Upper lobe of right lung (tissue), 1 donor: ENCODE results near the gene CIZ1. TPM values are rescaled to one million over a fixed set of nuclear protein-coding genes. Genes with fewer than 3 reads are reported as not detected.
A peak's percentile ranks its signal among the peaks of the same experiment; 100 is the strongest.

Experiments used
- ATAC-seq: fragments of 200-7000 bp; cut with Tn5 transposase; one replicate; pipeline ENCODE4 v1.9.1; 2020; ENCODE audit warnings: mild to moderate bottlenecking, moderate library complexity
- DNase-seq: peaks from one replicate; pipeline ENCODE4 v3.0.0-alpha.2; 2020
- H3K27ac ChIP-seq: fragments of 200-600 bp; one replicate; pipeline ENCODE4 v1.8.0; 2022
- H3K27me3 ChIP-seq: fragments of 200-600 bp; one replicate; pipeline ENCODE4 v1.8.0; 2022; ENCODE audit warnings: mild to moderate bottlenecking
- H3K36me3 ChIP-seq: fragments of 200-600 bp; one replicate; pipeline ENCODE4 v1.8.0; 2022
- H3K4me1 ChIP-seq: fragments of 200-600 bp; one replicate; pipeline ENCODE4 v1.8.0; 2022
- H3K4me3 ChIP-seq: fragments of 200-600 bp; one replicate; pipeline ENCODE4 v1.8.0; 2022; ENCODE audit warnings: mild to moderate bottlenecking
- H3K9me3 ChIP-seq: fragments of 200-600 bp; one replicate; pipeline ENCODE4 v1.8.0; 2022
- intact Hi-C: fragments of 100-400 bp; cut with DNase I; formaldehyde crosslinking; loops from one replicate; pipeline ENCODE4 v1.11.0; 2022
- total RNA-seq: library from RNA; stranded (reverse); fragmentation: NEBNext Ultra II Directional; extraction: Animal tissue kit (Norgen Biotek cat#: 25700); gene quantifications from one replicate; pipeline ENCODE4 v1.2.1, GENCODE V29; 2021
- TF ChIP-seq, protein P1 (sequence below): fragments of 200-600 bp; IDR thresholded peaks from one replicate; pipeline ENCODE4 v1.8.0; 2022; ENCODE audit warnings: antibody characterized with exemption
- donor health status: DM: no; HTN: yes; CAD: no; lungs with severe emphysema.

The CIZ1 gene
- total RNA-seq, 1 donor from 2014 or later = 107 TPM

DNA sequence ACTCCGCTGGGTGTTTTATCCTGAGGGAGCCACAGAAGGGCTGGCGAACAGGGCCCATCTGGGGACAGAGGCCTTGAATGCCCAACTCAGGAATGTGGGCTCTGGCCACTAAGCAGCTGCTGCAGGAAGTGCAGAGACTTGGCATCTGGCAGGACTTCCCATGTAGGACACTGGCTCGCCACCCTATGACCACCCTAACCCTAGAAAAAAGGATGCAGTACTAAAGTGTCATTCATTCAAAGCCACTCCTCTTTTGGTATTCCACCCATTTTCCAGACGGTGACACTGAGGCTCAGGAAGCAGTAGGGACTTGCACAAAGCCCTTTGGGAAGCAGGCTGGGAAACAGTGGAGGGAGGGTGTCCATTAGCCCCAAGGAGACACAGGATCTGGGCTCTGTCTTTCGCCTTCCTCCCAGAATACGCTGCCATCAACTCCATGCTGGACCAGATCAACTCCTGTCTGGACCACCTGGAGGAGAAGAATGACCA lies 28.3 kb downstream of the CIZ1 start:
- no peaks in the 10 kb centered on the region for H3K9me3 ChIP-seq
- DNase-seq (no peak), ATAC-seq (no peak)
- TF ChIP-seq, protein P1, sequence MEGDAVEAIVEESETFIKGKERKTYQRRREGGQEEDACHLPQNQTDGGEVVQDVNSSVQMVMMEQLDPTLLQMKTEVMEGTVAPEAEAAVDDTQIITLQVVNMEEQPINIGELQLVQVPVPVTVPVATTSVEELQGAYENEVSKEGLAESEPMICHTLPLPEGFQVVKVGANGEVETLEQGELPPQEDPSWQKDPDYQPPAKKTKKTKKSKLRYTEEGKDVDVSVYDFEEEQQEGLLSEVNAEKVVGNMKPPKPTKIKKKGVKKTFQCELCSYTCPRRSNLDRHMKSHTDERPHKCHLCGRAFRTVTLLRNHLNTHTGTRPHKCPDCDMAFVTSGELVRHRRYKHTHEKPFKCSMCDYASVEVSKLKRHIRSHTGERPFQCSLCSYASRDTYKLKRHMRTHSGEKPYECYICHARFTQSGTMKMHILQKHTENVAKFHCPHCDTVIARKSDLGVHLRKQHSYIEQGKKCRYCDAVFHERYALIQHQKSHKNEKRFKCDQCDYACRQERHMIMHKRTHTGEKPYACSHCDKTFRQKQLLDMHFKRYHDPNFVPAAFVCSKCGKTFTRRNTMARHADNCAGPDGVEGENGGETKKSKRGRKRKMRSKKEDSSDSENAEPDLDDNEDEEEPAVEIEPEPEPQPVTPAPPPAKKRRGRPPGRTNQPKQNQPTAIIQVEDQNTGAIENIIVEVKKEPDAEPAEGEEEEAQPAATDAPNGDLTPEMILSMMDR = no peak
- H3K27ac ChIP-seq = no peak overlapping the region
- intact Hi-C loops = no loop called here
- H3K27me3 ChIP-seq = no peaks in the 10 kb centered on the region
- peaks cover 38% of the 10 kb centered on the region for H3K36me3 ChIP-seq
- no peak overlapping the region for H3K4me3 ChIP-seq
- H3K4me1 ChIP-seq = no peaks in the 10 kb centered on the region

DNA sequence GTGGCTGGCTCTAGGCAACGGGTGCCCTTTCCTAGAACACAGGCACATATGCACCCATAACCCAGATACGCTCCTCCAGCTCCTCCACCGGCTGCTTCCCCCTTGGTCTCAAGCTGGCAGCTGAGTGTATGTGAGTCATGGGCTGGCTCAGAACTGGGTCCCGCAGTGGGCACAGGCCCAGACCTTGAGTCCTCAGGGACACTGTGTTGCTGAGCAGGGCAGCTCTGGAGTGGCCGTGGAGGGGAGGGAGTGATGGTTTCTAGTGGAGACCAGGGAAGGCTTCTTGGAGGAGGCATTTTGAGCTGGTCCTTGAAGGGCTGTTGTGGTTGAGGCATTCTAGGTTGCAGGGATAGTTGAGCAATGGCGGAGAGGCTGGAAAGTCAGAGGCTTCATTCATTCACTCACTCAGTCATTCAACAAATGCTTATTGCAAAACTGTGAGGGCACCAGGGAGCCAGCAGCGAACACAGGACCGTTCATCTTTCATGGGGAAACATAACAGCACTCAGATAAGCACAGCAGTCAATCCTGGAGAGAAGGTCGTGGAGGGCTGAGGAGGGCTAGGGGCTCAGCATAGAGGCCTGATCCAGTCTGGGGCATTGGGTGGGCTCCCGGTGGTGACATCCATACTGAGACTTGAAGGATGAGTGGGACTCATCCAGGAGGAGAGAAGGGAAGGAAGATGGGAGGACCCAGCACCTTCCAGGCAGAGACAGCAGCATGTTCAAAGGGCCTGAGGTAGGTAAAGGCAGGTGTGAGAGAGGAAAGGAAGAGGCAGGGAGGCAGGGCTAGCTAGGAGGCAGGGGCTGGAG lies 29.0 kb downstream of the CIZ1 start:
- ATAC-seq = no peak
- H3K36me3 ChIP-seq = peaks cover 32% of the 10 kb centered on the region

DNA sequence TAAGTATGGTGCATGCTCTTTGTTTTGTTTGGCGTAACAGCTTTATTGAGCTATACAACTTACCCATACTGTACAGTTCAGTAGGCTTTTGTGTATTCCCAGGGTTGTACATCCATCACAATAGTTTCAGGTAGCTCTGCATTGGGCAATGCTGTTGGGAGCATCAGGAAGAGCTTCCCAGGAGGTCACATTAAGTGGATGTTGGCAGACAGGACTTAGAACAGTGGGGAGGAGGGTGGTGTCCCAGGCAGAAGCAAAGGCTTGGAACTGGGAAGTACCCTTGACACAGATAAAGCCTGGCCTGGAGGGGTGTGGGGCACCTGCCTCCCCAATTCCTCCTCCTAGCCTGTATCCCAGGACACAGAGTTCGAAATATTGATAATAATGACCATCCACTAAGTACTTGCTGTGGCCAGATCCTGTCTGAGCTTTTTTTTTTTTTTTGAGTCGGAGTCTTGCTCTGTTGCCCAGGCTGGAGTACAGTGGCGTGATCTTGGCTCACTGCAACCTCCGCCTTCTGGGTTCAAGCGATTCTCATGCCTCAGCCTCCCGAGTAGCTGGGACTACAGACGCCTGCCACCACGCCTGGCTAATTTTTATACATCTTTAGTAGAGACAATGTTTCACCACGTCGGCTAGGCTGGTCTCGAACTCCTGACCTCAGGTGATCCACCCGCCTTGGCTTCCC lies 30.0 kb downstream of the CIZ1 start:
- Histone ChIP-seq H3K4me1 (no peaks in the 10 kb centered on the region), H3K27ac (no peak overlapping the region), H3K36me3 (peaks cover 21% of the 10 kb centered on the region), H3K27me3 (no peaks in the 10 kb centered on the region), H3K4me3 (no peak overlapping the region), H3K9me3 (no peaks in the 10 kb centered on the region)
- ATAC-seq = no peak
- DNase-seq = no peak
- TF ChIP-seq, protein P1 = no peak
- intact Hi-C loops = no loop called here

More for the DNA sequence above, 29.0 kb downstream of the CIZ1 start:
- Histone ChIP-seq H3K27ac (no peak overlapping the region), H3K27me3 (no peaks in the 10 kb centered on the region), H3K4me3 (no peak overlapping the region), H3K9me3 (no peaks in the 10 kb centered on the region), H3K4me1 (no peaks in the 10 kb centered on the region)
- TF ChIP-seq, protein P1 = no peak
- DNase-seq = no peak
- intact Hi-C loops = no loop called here

DNA sequence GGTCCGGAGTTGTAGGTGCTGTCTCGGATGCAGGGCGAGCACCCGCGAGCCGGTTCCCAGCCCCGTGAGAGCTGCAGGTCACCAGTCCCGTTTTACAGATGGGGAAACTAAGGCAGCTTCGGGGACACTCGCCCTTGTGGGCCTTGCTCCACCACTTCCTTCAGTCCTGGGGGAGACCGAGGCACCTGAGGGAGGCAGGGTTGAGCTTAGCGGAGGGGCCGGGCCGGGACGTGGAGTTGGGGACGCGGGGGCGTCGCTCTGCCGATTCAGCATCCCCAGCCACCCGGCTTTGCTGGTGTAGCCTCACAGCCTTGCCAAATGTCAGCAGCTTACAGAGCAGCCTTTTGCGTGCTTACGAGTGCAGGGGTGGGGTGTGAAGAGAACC lies 30.8 kb downstream of the CIZ1 start:
- intact Hi-C loops = no loop called here
- TF ChIP-seq, protein P1 = no peak
- H3K4me3 ChIP-seq = peak overlapping the region; percentile 63
- H3K36me3 ChIP-seq = peaks cover 14% of the 10 kb centered on the region
- H3K9me3 ChIP-seq = no peaks in the 10 kb centered on the region
- ATAC-seq (peak; percentile 1), DNase-seq (no peak)
- no peaks in the 10 kb centered on the region for H3K27me3 ChIP-seq
- H3K4me1 ChIP-seq = no peaks in the 10 kb centered on the region
- peak overlapping the region; percentile 68 for H3K27ac ChIP-seq

DNA sequence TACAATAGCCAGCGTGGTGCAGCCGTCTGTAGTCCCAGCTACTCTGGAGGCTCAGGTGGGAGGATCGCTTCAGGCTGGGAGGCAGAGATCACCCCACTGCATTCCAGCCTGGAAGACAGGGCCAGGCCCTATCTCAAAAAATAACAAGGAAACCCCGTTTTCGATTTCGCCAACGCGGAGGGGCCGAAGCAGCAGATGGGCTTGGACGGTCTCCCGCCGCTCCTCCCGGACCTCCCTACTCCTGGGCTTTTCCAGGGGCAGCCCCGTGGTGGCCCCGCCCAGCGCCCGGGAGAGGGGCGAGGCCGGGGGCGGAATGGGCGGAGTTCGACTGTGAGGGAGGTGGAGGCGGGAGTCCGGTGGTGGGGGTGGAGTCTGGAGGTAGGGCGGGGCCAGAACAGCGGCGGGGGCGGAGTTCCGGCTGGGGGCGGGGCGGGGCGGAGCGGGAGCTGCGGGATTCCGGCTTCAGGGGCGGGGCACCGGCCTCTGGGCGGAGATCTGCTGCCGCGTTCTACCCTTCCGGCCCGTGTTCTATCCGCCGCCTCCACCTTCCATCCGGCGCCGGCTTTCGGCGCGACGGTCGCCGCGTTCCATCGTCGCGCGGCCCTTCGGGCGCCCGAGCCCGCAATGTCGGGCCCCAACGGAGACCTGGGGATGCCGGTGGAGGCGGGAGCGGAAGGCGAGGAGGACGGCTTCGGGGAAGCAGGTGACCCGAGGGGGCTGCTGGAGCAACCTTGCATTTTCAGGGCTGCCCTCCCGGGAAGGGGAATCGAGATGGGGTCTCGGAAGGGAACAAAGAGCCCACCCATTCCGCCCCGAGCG lies 31.4 kb downstream of the CIZ1 start, which contains the start of gene BBLN:
BBLN (plus strand) TSS at position 482 of the 819 bp plus-strand sequence; CDS start at position 625, 143 bp downstream.
- peak; percentile 97 for ATAC-seq
- peaks cover 8% of the 10 kb centered on the region for H3K36me3 ChIP-seq
- peak within 1 kb of the TSS; percentile 68 for H3K27ac ChIP-seq
- DNase-seq = peak; percentile 97
- intact Hi-C loops = no loop called here
- no peaks in the 10 kb centered on the region for H3K9me3 ChIP-seq
- peak within 1 kb of the TSS; percentile 63 for H3K4me3 ChIP-seq
- H3K4me1 ChIP-seq = no peaks in the 10 kb centered on the region
- H3K27me3 ChIP-seq = no peaks in the 10 kb centered on the region
- TF ChIP-seq, protein P1 = no peak
